Measurements from ENCODE around the gene TEX54.

Gene TEX54

GRCh38 chr11:62832336-62833234, at the start of gene TEX54:
Gene TEX54, minus strand, starts transcription at chr11:62832841.
- no peak for DNase-seq (ENCODE audit: low read depth)

DNA sequence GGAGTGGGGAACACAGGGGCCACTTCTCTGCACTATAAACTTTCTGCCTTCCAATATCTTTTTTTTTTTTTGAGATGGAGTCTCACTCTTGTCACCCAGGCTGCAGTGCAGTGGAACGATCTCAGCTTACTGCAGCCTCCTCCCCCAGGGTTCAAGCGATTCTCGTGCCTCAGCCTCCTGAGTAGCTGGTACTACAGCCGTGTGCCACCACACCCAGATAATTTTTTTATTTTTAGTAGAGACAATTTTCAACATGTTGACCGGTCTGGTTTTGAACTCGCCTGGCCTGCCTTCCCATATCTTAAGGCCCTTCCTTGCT, 49.7 kb upstream of the TEX54 start:
- TF ChIP-seq CTCF (conservative IDR thresholded peaks at IDR 0.05; ENCODE audit: low read depth, low read length): no peak
- H3K4me3 ChIP-seq (ENCODE audit: low read depth, low read length): peak overlapping the region; percentile 100
- no peak for DNase-seq (ENCODE audit: low read depth)

More at GRCh38 chr11:62832336-62833234, at the start of gene TEX54:
- H3K4me3 ChIP-seq (ENCODE audit: low read depth, low read length): peak within 1 kb of the TSS; percentile 89
- no peak for TF ChIP-seq CTCF (conservative IDR thresholded peaks at IDR 0.05; ENCODE audit: low read depth, low read length)

DNA sequence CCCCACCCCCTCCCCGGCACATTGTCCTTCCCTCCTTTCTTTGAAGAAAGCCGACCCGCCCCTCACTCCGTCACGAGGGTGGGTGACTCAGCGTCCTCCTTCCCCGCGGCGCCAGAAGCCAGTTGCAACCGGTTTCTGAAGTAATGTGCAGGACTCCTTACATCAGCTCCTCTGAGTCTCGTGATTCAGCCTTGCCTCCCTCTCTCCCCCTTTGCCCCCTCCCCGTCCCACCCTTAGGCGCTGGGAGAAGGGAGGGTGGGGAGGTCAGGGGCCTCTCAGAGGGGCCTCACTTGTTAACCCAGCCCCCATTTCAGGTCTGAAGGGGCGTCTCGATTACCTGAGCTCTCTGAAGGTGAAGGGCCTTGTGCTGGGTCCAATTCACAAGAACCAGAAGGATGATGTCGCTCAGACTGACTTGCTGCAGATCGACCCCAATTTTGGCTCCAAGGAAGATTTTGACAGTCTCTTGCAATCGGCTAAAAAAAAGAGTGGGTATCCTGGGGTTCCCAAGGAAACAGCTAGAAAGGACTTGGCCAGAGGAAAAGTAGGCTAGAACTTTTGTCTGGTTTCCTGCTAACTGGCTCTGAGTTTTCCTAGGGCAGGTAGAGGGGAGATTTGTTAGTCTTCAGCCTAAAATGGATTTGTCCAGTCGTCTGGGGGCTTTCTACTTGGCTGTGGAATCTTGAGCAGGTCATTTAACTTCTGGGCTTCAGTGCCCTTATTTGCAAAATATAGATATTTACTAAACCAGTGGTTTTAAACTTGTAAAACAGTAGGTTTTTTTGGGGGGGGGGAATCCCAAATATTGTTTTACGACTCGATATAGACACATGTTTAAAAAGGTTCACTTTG, 49.2 kb upstream of the TEX54 start:
- peak; percentile 98 for DNase-seq (ENCODE audit: low read depth)
- TF ChIP-seq CTCF (conservative IDR thresholded peaks at IDR 0.05; ENCODE audit: low read depth, low read length): no peak
- peak overlapping the region; percentile 100 for H3K4me3 ChIP-seq (ENCODE audit: low read depth, low read length)

DNA sequence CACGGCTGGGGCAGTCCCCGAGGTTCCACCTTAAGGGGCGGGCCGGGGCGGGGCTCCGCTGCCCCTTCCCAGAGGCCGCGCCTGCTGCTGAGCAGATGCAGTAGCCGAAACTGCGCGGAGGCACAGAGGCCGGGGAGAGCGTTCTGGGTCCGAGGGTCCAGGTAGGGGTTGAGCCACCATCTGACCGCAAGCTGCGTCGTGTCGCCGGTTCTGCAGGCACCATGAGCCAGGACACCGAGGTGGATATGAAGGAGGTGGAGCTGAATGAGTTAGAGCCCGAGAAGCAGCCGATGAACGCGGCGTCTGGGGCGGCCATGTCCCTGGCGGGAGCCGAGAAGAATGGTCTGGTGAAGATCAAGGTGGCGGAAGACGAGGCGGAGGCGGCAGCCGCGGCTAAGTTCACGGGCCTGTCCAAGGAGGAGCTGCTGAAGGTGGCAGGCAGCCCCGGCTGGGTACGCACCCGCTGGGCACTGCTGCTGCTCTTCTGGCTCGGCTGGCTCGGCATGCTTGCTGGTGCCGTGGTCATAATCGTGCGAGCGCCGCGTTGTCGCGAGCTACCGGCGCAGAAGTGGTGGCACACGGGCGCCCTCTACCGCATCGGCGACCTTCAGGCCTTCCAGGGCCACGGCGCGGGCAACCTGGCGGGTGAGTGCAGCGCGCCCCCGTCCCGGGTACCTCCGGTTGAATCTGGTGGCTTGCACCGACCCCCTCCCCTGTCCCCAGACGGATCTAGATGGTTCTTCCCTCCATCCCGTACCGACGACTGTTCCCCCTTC, 48.4 kb upstream of the TEX54 start, which contains the start of gene SLC3A2:
Gene SLC3A2, plus strand, starts transcription at position 94 of the 776 bp plus-strand sequence. Its CDS starts 128 bp downstream, at position 222.
- H3K4me3 ChIP-seq (ENCODE audit: low read depth, low read length): peak within 1 kb of the TSS; percentile 100
- peak; percentile 58 for TF ChIP-seq CTCF (conservative IDR thresholded peaks at IDR 0.05; ENCODE audit: low read depth, low read length)
- peak; percentile 91 for DNase-seq (ENCODE audit: low read depth)

GRCh38 chr11:62880231-62880802, 47.7 kb upstream of the TEX54 start:
- DNase-seq (ENCODE audit: low read depth): peak; percentile 83
- no peak for TF ChIP-seq CTCF (conservative IDR thresholded peaks at IDR 0.05; ENCODE audit: low read depth, low read length)

More at GRCh38 chr11:62880231-62880802, 47.7 kb upstream of the TEX54 start:
- peak overlapping the region; percentile 100 for H3K4me3 ChIP-seq (ENCODE audit: low read depth, low read length)
